GM19351 (cell line): ENCODE results near the gene FAM227B.
"Not testable (repeated sequence)": the region's sequence is repeated elsewhere in the genome, so short reads cannot be mapped to it uniquely, and the experiment has no call there.

Source experiments
- ATAC-seq: cut with Tn5 transposase; IDR thresholded peaks from one replicate; pipeline ENCODE4 v1.9.1; 2021; ENCODE audit warnings: mild to moderate bottlenecking, moderate library complexity; ENCODE audit not compliant: unreplicated experiment

Gene FAM227B

DNA sequence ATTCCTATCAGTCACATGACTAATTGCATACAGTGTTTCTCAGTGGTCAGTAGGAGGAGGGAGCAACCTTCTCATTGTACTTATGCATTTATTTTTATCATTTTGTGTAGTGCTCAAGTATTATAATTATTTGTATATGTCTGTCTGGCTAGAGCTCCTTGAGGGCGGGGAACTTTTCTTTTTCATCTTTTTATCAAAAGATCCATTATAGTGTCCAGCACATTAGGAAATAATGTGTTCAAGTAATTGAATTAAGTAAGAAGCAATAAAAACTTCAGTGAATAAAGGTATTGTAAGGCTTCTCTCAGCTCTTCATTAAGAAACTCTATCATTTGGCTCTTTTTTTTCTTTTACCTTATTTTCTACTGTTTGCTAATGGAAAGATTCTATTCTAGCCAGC, 178.8 kb downstream of the FAM227B start:
- no peak for ATAC-seq

DNA sequence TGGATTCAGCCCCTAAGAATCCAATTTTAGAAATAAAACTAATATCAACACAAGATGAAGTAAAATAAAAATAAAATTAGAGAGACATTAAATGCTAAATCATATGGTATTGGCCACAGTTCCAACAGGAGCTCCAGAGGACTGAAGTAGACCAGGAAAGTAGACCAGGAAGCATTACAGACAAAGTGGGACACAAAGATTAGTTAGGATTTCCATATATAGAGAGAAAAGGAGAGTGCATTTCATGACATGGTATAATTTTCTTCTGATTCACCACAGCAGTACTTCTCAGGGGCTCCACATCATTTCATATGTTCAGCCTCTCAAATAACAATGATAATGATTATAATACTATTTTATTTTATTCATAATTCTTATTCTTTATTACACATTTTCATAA, 179.3 kb downstream of the FAM227B start:
- ATAC-seq = no peak

DNA sequence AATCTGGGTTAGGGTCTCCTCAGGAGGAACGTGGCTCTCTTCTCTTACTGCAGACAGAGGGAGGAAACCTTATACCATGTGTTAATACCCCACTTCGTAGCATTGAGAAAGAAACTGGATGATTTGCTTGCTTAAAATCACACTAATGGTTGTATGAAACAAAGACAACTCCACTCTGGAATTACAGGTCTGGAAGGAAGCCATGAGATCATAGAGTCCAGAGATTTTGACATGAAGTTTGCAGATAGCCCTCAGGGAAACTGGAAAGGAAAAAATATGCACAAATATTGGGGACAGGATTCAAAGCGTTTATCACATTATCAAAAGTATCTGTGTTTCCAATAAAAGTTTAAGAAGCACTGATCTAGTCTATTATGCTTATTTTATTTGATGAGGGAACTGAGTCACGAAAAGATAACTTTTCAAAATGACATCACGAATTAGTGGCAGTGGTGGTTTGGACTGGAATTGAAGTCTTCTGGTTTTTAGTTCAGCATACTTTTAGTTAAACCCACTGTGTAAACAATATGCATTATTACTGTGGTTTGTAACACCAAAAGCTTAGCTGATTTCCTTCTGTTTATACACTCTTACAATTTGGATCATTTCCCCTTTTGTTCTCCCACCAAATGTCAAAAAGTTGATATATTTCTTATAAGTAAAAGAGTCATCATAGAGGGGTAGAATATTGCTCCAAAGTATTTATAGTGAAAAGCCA, 180.8 kb downstream of the FAM227B start:
- no peak for ATAC-seq

DNA sequence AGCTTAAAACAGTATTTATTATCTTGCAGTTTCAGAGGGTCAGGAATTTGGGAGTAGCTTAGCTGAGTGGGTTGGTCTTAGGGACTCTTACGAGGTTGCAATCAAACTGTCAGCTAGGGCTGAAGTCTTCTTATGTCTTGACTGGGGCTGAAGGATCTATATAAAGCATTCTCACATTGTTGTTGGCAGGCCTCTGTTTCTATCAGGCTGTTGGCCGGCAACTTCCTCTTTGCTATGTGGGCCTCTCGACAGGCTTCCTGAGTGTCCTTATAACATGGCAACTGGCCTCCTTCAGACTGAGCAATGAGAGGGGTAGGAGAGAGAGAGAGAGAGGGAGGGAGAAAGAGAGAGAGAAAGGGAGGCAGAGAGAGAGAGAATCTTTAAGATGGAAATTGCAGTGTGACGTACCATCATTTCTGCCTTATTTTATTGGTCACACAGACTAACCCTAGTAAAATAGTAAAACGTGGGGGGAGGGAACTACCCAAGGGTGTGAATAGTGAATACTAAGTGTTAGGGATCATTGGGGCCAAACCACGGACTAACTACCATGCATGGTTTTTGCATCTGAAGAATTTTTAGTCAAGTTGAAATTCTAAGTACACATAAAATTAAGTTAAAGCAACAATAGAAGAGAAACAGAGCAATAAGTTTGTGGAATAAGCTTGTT, 181.5 kb downstream of the FAM227B start:
- ATAC-seq = peak; percentile 92

DNA sequence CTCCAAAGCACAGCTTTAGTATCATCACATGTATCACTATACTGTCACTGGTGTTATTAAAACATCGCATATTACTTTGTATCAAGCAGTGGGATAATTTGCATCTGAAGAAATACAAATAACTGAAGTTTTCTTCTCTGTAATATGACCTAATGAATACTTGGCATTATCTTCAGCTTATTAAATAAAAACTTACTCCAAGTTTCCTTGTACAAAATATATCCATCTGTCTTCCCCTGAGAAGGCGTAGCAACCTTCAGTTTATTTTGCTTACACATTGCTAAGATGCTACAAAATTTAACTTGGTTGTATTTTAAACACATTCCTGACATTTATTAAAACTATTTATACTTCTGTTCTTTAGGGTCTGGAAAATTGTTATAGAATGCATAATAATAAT, 183.9 kb downstream of the FAM227B start:
- no peak for ATAC-seq

DNA sequence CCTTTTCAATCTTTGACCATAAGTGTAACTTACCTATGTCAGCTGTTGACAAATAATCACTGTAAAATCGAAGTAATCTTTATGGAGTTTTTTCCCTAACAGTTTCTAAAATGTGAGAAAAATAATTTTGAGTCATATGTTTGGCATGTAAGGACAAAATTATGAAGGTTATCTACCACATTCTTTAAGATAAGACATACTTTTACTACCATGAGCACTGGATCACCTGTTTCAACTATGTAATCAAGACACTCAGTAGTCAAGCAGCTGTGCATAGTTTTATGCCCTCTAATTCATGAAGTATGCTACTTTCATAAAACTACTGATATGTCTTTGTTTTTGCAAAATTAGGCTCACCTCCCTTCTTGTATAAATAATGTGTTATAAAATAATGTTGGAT, 185.4 kb downstream of the FAM227B start:
- ATAC-seq = no peak

DNA sequence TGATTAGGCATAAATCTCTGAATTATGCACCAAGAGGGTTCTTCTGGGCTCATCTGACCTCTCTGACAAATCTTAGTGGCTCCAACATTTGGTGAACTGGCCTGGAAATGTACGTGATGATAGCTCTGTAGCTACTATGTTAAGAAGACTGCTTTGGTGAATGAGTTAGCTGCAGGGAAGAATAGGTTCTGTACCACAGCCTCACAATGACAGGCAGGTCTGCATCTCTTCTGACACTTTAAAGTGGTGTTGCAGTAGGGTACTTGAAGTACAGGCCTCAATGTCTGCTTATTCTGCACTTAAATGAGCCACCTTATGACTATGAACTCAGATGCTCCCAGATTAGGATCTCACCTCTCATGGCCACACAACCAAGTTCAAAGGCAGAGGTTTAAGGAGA, 190.6 kb downstream of the FAM227B start:
- ATAC-seq = no peak

DNA sequence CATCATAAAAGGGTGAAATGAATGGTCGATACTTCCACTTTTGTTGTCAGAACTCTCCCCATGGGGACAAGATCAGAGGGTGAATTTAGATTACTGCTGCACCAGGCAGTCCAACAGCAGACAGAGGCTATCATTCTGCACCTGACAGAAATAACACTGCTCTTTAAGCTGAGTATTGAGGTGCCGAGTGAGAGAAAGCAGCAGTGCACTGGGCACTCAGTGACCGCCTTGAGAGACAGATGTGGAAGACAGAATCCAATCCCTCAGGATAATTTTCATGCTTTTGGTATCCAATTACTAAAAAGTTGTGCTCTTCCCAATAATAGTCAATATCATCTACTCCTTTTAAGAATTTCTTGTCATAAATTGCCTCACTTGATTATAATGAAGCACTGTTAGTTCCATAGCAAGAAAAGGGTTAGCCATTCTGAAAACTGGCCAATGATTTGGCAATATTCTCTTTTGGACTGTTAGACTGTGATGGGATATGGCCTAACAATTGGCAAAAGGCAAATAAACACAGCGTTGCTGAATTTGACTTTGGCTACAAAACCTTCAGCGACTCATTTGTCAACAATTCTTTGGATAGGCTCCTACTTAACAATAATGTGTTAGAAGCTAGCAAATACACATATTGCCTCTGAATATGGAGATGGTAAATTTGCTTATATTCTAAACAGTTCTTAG, 192.1 kb downstream of the FAM227B start:
- ATAC-seq = no peak

DNA sequence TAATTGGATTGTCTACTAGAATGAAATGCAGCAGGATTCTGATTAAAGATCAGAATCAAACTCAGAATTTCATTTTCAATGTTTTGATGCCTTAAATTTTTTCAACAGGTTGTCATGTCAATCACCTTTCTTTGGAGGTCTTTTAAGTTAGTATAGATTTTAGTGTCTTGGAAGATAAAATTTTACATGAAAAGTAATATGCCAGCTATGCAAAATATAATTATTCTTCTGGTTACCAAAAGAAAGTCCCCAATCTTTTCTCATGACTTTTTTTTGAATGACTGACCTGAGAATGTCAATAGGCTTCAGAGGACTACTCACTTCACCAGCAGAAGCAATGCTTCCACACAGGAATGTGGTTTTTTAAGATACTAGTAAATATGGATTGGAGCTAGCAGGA, 193.2 kb downstream of the FAM227B start:
- no peak for ATAC-seq

DNA sequence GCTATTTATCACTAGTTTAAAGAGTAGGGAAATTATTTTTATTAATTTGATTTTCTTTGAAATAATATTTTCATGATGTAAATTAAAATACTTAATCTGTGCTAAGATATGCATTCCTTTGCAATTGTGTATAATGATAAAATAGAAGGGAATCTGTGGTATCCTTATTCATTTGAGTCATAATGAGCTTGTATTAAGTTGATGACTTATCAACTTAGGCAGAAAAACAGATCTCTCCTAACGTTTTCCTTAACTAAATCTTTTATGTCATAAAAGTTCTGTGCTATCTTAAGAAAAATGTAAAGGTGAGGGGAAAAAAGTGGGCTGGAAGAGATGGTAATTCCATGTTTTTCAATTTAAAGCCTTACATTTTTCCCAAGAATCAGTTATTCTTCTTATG, 195.7 kb downstream of the FAM227B start:
- no peak for ATAC-seq

DNA sequence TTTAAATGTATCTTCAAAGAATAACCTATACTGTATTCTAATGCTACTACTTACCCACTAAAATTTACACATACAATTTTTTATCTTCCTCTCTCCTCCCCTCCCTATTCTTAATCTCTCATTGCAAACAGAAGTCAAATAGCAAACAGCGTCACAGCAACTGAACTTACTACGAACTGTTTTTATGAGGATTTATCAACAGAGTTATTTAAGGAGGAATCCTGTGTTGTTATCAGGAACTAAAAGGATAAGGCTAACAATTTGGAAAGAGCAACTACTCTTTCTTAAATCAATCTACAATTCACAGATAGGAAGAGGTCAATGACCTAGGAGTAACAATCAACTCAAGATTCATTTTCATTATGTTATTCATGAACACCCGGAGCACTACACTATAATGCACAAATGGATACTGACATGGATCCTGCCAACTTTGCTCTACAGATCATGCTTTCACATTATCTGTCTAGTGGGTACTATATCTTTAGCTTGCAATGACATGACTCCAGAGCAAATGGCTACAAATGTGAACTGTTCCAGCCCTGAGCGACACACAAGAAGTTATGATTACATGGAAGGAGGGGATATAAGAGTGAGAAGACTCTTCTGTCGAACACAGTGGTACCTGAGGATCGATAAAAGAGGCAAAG, 196.6 kb downstream of the FAM227B start:
- ATAC-seq = no peak

DNA sequence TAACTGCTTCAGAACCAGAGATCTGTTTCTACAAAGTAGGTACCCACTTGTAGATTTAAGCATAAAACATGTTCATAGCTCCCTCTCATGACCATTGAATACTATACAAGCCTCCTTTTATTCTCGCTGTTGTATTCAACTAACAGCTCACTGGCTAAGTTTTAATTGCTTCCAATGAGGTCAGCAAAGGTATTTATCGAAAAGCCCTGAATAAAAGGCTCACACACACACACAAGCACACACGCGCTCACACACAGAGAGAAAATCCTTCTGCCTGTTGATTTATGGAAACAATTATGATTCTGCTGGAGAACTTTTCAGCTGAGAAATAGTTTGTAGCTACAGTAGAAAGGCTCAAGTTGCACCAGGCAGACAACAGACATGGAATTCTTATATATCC, 197.6 kb downstream of the FAM227B start, which contains the start of gene FGF7:
Gene FGF7, plus strand, starts transcription at position 222 of the 400 bp plus-strand sequence. CDS start 1,056 bp downstream, outside the sequence.
- ATAC-seq = no peak

DNA sequence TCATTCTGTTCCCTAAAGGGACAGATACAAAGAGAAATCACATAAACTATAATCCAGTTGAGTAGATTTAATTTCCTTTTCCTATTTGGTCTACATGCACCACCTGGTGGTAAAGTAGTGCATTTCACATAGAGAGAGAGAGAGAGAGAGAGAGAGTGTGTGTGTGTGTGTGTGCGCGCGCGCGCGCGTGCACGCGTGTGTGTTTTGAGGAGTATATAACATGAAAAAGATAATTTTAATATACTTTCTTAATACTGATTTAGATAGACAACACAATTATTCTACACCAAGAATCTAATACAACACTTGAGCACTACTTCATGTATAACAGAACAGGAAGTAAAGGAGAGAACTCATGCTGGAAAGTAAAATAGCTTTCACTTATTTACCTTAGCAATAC, 198.6 kb downstream of the FAM227B start:
- ATAC-seq = no peak

DNA sequence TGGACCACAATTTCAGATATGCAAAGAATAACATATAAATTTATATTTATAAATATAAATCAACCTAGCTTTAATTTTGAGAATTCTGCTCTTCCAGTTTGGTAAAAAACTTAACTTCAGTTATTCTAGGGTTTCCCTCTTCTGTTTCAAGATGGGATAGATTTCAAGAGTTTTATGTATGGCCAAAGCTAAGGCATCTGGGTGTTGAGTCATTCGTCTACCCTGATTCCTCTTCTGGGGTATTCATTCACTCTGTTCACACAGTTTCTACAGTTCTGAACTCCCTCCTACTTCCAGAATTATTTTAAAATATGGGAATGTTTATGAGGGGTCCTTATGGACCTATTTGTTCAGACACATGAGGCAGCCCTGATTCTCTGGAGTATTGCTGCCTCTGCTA, 201.8 kb downstream of the FAM227B start:
- ATAC-seq = no peak

DNA sequence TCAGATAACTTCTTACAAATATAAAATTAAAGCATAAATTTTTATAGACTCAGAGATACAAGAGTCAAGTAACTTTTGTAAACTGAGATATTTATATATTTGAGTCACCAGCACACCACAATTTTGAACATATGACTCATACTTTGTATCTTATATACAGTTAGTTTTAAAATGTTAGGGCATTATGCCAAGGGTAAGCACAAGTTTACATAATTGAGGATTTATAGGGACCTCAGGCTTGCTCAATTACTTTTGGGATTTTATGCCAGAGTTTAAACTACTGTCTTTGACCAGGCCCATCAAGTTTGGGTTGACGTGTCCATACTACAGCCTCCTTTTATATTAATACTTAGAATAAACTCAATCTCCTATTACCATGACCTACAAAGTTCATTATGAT, 205.0 kb downstream of the FAM227B start:
- ATAC-seq = no peak

DNA sequence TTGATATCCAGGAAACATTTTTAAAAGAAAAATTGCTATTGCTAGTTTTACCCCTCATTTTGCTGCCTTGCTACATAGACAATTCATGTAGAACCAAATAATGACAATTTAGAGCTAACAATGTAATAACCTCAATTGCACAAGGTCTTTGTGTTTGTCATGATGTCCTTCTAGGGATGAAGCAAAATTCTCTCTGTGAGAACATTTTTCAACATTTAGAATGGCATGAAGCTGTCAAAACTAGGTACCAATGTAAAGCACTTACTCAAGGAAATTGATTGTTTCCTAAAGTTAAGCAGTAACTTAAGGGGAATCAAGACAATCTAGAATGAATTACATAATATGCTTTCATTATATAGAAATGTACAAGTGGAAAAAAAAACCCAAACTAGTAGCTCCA, 205.5 kb downstream of the FAM227B start:
- ATAC-seq = no peak

DNA sequence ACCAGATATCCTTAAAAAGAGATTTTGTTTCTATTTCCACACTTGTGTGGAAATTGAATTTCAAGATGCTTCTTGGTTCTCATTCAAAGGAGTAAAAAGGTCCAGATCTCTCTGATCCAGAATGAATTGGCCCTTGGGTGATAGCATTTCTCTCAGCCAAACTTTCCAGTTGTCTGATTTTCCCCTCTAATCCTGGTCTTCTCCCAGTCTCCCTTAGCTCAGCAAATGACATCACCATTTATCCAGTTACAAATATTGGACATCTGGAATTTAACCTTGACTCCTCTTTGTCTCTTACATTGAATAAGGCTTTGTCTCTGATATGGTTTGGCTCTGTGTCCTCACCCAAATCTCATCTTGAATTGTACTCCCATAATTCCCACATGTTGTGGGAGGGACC, 207.8 kb downstream of the FAM227B start:
- no peak for ATAC-seq

DNA sequence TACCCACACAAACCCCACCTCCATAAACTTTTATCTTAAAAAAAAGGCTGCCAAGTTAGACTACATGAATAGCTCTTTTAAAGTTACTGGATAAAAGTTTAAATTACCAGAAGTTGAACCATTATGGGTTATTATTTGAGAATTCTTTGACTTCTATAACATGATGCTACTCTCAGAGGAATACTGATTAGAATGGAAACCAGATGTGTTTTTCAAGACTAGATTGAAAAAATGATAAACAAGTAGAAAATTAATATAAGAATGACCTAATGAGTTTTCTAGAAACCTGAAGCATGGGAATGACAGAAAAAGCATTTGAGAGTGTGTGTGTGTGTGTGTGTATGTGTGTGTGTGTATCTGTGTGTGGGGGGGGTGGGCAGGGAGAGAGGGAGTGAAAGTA, 210.0 kb downstream of the FAM227B start:
- no peak for ATAC-seq

DNA sequence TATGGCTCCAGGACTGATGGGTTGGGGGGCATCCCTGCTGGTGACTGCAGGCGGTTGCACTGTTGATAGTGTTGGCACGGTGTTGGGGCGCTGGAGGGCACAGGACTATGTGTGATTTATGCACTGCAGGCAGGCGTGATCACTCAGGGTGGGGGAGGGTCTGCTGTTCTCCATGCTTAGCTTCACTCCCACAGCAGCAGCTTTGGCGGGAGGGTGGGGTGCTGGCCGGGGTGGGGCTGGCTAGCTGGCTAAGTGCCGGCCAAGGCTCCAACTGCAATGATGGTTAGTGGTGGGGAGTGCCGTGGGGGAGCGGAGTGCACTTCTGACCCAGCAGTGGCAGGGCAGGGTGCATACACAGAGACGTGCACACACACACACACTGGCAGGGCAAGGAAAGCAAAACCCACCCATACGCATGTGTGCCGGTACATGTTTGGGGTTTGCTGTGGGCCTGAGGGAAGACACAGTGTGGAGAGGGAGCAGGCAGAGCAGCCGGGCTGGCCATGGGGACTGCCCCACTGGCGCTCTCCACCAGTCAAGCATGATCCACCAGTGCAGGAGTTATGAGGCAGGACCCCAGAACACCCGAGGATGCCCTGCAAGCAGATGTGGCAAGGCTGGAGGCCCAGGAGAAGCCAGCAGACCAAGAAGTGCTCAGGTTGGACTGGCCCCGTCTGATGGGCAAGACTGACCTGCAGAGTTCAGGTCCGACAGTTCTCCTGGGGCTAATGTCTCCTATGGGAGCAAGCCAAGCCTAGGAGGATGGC, 214.1 kb downstream of the FAM227B start:
- no peak for ATAC-seq

DNA sequence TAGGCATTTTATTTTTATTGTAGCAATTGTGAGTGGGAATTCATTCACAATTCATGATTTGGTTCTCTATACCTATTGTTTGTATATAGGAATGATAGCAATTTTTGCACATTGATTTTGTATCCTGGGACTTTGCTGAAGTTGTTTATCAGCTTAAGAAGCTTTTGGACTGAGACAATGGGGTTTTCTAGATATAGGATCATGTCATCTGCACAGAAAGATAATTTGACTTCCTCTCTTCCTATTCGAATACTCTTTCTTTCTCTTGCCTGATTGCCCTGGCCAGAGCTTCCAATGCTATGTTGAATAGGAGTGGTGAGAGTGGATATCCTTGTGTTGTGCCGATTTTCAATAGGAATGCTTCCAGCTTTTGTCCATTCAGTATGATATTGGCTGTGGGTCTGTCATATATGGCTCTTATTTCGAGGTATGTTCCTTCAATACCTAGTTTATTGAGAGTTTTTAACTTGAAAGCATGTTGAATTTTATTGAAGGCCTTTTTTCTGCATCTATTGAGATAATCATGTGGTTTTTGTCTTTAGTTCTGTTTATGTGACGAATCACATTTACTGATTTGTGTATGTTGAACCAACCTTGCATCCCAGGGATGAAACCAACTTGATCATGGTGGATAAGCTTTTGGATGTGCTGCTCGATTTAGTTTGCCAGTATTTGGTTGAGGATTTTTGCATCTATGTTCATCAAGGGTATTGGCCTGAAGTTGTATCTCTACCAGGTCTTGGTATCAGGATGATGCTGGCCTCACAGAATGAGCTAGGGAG, 217.9 kb downstream of the FAM227B start:
- ATAC-seq = not testable (repeated sequence)
